ENCODE results near the gene VRK3.

DNA sequence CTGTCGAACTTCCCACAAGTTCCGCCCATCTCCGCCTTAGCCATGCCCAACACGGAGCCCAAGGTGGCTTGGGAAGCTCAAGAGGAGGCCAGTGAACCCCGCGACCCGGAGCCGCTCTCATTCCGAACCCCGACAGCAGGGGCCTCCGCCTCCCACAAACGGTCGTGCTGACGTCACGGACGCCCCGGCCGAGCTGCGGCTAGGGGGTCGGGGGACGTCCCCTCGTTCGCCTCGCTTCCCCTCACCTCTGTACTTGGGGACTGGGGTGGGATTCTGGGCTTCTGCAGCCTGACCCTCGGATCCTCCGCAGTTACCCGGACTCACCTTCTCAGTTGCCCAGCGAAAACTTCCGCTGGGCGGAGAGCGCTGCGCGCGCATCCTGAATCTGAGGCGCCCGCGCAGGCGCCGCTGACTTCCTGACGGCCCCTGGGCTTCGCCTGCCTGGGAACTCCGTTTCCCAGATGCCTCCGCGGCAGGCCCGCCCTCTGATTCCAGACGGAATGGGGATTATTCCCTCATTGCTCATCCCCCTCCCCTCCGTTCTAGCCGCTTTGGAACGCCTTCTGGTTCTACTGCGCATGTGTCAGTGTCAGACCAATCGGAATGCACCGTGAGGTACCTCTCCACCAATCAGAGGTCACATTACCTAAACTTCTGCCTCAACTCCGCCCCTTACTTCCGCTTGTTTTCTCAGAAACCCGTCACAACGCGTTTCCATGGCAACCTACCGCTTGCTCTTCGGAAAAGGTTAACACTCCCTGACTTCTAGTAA lies at the start of gene VRK3:
- peak; percentile 77; the same call in 1 of the 2 replicates for TF ChIP-seq POLR2A (IDR thresholded peaks at IDR 0.05; ENCODE audit: low read depth, low read length)
- peak; percentile 73 for TF ChIP-seq POLR2AphosphoS5 (IDR thresholded peaks at IDR 0.05; ENCODE audit: low read depth, low read length)
